Epidermal melanocyte (primary cell): Measurements from ENCODE around the gene USH1C.

Experiments used
- DNase-seq: peaks from one replicate; pipeline ENCODE4 v3.0.0; 2011; ENCODE audit warnings: low spot score; ENCODE audit not compliant: insufficient read length

USH1C gene

DNA sequence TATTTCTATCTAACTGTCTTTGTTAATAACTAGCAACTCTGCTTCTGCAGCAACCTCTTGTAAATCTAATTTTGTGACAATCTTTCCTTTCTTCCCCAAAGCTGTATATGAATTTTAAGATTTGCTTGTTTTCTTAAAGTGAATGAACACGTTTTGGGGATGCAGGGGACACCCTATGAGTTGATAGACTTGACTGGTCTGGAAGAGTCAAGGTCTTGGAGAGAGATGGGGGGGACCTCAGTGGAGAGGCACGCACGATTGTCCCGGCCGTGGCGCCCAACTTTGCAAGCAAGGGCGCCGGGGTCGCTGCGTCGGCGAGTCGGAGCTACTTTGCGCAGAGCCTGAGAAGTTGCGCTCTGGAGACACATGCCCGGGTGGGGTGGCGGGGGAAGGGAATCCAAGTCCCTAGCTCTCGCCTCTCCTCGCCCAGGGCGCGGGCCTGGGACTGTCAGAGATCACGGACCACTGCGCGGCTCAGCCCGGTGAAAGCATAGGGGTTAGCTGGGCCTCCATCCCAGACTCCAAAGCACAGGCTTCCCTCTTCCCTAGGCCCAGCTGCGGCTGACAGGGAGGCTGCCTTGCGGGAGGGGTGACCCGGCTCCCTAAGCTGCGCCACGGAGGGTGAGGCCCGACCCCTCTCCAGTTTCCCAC is 68.4 kb downstream of the USH1C start:
- no peak for DNase-seq

DNA sequence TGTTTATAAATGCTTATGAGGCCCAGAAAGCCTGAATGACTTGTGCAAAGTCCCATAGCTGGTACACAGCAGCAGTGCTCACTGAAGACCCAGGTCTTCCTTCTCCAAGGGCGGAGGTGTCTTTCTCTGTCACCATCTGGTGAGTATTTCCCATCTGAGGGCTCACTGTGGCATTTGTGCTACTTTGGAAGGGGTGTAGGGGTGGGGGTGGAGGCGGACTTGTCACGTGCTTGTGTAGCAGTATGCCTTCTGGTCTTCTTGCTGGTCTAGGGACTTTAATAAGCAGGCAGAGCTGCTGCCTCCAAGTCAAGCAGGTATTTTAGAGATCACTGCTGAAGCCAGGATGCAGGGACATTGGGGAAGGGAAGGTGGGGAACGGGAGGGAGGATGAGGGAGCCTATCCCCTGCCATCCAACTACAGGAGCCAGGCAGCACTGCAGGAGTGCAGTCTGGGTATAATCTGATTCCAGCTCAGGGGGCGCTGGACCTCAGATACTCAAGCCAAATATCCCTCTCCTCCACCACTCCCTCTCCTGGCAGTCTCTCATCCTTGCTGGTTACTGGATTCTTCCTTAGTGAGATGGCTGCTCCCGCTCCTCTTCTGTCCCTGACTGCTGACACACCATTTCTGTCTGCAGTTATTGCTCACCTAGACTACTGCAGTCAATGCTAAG is 71.0 kb downstream of the USH1C start:
- DNase-seq, result no peak

DNA sequence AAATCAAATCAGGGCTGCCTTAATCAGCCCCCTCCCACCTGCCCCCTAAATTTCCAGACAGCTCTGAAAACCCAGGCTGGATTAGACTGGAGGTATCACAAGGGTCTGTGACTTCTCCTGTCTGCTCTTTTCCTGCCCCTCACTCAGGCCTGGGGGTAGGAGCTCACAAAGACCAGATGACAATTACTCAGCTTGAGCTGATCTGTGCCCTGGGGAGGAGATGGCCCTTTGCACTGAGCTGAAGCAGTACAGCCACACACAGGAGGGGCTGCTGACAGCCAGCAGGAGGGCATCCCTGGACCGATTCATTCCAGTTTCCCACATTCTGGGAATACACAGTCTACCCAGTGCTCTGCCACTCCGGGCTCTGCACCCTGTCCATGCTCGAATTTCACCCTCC is 71.7 kb downstream of the USH1C start:
- DNase-seq, result no peak

DNA sequence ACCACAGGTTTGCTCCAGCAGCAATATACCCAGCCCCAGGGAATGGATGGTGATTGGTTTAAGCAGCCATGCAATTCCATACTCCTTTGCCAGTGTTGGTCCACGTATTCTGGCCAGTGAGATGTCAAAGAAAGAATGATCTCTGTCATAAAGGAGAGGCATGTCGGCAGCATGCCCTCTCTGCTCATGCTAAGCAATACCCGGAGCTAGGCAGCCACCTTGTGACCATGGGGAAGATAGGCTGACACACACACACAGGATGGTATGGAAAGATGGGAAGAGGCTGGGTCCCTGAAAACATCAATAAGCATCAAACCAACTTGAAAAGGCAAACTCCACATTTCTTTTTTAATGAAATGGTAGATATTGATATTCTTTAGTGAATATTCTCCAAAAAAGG is 72.7 kb downstream of the USH1C start:
- DNase-seq, result no peak

DNA sequence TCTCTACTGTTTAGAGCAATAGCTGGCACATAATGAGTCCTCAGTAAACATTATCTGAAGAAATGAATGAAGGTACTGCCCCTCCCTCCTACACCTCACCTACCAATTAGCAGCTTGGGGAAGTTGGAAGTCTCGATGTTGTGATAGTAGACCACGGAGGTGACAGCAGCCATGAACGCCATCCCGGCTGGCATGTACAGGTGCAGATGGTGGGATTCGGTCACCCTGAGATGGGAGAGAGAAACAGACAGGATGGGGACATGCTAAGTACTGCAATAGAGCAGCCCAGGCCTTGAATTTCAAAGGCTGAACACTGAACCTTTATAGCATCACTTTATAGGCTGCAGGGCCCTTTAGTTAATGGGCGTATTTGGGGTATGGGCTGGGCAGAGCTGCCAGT is 74.2 kb downstream of the USH1C start:
- no peak for DNase-seq

DNA sequence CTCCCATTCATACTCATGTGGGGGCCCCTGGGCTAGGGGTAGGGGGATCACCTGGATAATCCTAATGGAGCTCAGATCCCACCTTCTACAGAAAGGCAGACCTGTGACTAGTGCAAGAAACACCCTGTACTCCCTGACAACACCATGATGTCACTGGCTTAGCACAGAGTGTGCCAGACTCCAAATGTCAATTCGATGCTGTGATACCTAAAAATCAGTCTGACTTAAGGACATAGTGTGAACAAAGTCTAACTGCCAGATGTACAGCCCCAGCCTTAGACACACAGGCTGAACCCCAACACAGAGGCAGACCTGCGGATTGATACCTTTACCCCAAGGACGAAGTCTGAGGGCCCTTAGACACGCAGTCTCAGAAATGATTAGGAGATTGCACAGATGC is 76.1 kb downstream of the USH1C start:
- DNase-seq, result no peak

DNA sequence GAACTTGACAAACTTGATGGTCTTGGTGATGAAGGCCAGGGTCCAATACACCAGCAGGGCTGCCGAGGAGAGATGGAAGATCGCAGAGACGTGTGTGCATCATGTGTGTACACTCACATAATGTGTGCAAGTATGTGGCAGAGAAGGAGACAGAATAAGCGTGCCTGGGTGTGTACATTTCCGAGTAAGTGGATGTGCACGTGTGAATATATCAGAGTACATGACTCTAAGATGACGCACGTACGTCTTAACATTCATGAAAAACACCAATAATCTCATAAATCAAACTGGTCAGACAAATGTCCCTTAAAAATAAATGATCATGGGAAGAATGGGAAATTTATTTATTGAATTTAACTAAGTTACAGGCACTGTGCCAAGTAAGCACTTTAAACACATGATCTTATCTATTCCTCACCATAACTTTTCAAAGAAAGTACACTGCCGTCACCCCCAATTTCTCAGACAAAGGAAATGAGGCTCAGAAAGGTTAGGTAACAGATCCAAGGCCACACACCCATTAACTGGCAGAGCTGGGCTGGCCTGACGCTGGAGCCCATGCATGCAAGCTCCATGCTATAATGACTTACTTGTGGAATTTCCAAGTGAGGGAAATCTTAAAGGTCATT is 80.6 kb downstream of the USH1C start:
- no peak for DNase-seq

DNA sequence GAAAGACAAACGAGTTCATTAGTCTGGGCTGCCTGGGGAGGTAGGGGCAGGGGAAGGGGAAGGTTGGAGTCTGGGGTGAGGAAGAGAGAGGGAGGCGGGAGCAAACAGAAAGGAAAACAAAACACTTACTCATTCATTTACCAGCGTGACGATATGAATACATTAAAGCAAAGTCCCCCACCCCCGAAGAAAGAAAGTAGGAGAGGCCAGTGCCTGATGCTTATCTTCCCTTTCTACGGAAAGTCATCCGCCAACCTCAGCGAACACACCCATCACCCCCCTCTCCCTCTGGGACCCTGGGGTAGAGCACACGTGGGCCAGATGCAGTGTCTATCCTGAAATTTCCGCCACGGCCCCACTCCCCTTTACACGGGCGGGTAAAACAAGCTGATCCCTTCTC is 81.3 kb downstream of the USH1C start:
- no peak for DNase-seq

DNA sequence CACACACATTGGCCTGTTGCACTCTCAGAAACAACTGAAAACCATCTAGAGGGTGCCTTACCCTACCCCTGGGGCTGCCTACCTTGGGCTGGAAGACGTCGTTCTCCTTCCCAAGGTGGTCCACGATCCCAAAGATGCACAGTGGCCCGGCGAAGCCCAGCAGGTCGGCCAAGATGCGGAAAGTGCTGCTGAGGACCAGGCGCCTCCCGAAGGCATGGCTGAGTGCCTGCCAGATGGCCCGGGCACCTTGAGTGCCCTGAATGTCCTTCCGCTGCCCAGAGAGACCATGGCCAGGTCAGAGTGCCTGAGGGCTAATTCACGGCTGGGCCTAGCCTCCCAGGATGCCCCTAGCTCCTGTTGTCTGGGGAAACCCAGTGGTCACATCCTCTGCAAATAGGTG is 83.8 kb downstream of the USH1C start:
- DNase-seq, result no peak

DNA sequence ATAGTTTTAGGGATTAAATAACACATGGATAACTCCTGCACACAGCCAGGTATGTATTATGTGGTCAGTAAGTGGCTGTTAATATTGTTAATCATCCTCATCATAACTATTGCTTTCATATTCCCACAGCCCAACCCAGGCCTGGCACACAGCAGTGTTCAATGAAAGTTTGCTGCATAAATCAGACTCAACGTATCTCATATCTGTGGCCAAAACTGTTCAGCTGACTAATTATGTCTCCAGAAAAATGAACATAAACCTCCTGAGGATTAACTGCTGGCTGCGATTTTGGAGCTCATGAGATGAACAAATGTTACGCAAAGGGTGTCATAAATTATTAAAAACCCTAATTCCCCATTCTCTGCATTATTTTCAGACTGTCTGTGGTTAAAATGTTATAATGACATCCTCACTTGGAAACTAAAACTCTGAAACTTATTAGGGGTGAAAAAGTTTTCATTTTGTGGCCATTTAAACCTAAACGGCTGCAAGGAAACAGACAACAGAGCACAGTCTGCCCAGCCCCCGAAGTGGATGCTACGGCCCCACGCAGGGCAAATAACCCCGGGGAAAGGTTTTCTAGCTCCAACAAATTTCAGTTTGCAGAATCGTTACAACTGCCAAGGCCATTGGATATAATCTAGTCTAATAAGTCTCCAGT is 84.8 kb downstream of the USH1C start:
- no peak for DNase-seq

DNA sequence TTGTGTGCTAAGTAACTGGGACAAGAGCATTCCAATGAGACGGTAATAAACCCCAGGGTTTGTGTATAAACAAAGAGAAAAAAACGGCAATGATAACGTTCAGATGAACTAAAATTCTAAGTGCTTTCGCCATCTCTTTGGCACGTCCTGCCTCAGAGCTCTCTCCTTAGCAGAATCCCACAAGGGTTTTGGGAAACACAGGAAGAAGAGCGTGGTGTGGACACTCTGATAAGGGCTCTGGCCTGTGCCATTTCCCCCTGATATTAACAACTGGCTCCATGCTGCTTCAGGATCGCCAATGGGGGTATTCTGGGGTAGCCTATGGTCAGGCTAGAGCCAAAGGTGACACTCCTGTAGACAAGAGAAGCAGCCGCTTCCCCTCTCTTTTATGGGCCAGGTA is 85.9 kb downstream of the USH1C start:
- DNase-seq, result no peak

DNA sequence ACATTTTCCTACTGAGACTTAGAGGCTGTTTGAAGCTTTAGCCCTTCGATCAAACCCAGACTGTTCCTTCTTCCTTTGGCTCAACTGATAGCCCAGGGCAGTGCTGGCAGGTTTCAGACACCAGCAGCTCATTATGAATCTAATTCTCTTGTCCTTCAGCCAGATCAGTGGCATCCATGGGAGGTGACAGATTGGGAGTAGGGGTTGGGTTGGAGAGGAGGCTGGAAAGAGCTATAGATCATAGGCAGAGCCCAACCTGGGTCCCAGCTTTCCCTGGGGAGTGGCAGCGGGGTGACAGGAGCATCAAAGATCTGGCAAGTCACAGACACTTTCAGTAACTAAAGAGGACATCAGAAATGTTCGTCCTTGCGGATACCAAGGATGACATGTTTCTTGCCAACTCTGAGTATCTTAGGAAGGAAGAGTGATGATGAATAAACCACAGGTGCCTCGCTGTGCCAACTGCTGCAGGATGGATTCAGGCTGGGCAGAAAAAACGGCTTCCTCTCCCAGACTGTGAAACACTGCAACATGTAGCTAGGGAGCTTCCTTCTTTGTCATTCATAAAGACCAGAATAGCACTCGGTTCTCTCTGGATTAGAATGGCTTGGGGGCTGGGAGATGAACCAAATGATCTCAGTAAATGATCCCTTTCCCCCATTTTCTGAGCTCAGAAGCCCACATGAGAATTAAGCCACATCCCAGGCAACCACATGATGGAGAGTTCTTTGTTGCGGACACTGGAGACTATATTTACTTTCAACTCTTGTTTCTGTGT is 86.6 kb downstream of the USH1C start:
- DNase-seq, result no peak

DNA sequence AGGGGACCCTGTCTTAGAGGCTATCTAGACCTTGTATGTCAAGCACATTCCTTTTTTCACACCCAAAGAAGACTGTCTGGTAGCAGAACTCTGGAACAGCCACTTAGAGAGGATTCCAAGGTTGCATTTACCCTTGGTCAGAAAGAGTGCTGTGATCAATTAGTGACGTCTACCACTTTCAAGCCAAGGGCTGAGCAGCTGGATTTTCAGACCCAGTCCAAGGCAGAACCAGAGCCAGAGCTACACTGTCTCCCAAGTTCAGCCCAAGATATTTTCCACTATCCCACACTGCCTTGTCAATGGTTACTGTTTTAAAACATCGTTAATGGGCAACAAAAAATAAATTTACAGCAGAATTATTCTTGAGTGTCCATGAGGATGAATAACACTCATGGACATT is 91.5 kb downstream of the USH1C start:
- DNase-seq, result no peak

DNA sequence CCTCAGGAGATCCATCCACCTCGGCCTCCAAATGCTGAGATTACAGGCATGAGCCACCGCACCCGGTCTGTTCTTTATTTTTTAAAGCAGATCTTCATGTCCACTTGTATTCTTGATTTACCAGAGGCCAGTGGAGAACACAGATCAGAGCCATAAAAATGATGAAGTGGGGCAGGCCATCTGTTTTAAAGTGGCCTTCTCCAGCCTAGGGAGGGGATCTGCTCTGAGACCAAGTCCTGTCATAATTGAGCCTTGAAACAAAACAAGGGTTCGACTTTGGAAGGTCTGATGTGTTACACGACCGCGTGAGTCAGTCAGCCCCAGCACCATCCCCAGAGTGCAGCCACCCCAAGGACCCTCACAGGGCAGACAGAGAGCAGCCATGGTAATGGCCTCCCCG is 95.1 kb downstream of the USH1C start:
- no peak for DNase-seq

DNA sequence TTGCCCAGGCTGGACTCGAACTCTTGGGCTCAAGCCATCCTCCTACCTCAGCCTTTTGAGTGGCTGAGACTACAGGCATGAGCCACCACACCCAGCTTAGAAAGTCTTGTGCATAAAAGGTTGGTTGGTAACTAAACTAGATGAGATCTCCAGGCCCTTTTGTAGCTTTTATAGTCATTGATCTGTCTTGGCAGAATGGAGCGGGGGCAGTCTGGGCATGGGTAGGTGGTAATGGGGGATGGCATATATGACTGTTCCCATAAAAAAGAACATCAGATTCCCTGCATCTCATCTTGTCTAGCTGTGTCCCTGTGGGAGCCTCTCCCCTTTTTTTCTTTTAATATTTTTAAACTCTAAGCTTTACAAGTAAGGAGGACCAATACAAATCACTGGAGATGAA is 97.7 kb downstream of the USH1C start:
- no peak for DNase-seq

DNA sequence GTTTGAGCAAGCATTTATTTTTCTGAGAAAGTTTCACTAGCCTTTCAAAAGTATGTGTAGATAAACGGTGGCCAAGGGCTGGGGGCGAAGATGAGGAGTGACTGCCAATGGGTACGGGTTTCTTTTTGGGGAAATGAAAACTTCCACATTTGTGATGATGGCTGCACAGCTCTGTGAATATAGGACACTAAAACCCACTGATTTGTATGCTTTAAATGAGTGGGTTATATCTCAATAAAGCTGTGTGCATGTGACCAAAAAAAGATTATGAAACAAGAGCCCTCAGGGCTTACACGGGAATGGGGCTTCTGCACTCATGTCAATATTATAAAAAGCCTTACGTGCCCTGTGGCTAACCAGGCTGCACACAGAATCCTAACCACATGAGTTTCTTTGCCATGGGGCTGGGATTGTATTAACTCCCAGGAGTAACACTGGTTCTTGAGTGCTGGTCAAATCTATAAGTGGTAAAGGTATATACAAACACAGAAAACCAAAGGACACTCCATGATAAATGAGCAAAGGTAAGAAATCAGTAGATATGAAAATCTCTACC is 98.9 kb downstream of the USH1C start:
- no peak for DNase-seq

DNA sequence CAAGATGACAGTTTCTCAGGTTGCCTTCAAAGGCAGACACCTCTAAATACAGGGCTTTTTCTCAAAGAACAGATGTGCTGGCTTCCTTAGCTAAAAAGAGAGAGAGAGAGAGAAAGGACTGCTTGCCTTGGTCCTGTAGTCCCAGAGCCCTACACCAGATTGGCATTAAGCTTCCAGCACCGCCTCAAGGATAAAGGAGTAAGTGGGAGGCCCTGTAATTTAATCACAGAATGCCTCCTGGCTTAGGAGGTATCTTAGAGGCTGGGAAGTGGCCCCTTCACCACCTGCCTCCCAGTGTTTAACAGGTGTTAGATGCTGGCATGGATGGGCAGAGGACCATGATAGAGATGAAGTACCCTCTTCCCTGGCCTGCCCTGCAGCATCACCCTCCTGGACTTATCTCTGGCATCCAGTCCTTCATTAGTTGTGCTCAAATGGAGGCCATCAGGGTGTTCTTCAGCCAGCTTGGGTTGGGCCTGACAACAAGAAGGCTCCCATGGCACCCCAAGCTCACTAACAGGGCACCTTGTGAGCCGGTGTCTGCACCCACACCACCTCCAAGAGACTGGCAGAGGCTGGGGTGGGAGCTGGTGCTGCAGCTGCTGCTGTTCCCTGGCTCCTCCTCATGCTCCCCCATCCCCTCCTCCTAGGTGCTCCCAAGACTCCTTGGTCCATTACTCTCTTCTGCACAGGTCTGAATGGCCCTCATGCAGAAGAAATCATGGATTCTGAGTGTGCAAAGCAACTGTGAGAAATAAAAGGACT is 100.1 kb downstream of the USH1C start:
- DNase-seq, result no peak
